SK-N-SH treated with all-trans-retinoic acid at 6 μM for 48 hours (cell line): Measurements from ENCODE around the gene PDCD11.

Experiments used
- ATAC-seq: fragments of 200-7000 bp; cut with Tn5 transposase; 3 replicates; pipeline ENCODE4 v1.9.1; 2020; ENCODE audit warnings: mild to moderate bottlenecking, moderate library complexity
- ARNTL ChIP-seq: fragments of 450-650 bp; formaldehyde crosslinking; IDR thresholded peaks from 2 replicates; pipeline ENCODE4 v1.5.0; 2020; ENCODE audit warnings: low read depth, mild to moderate bottlenecking, moderate library complexity, borderline replicate concordance
- BACH2 ChIP-seq: fragments of 250-450 bp; sonication (Bioruptor Pico); IDR thresholded peaks from 2 replicates; pipeline ENCODE4 v1.9.0; 2021; ENCODE audit warnings: mild to moderate bottlenecking, borderline replicate concordance
- CREB5 ChIP-seq: fragments of 250-450 bp; sonication (Bioruptor Pico); IDR thresholded peaks from 2 replicates; pipeline ENCODE4 v1.5.1; 2020; ENCODE audit warnings: low read depth, mild to moderate bottlenecking, moderate library complexity
- ESRRG ChIP-seq: fragments of 250-450 bp; sonication (Bioruptor Pico); IDR thresholded peaks from 2 replicates; pipeline ENCODE4 v1.6.1; 2021; ENCODE audit warnings: mild to moderate bottlenecking
- GLIS3 ChIP-seq: fragments of 250-450 bp; sonication (Bioruptor Pico); IDR thresholded peaks from 2 replicates; pipeline ENCODE4 v1.5.0; 2020; ENCODE audit warnings: mild to moderate bottlenecking, moderate library complexity
- ISL1 ChIP-seq: fragments of 250-450 bp; sonication (Bioruptor Pico); IDR thresholded peaks from 2 replicates; pipeline ENCODE4 v2.1.2; 2022; ENCODE audit warnings: mild to moderate bottlenecking, moderate library complexity
- OSR1 ChIP-seq: fragments of 250-450 bp; sonication (Bioruptor Pico); IDR thresholded peaks from 2 replicates; pipeline ENCODE4 v1.8.0; 2022; ENCODE audit warnings: moderate library complexity, mild to moderate bottlenecking, inconsistent platforms
- PATZ1 ChIP-seq: fragments of 250-450 bp; sonication (Bioruptor Pico); IDR thresholded peaks from 2 replicates; pipeline ENCODE4 v1.8.0; 2020; ENCODE audit warnings: mild to moderate bottlenecking, moderate library complexity, borderline replicate concordance
- POU6F1 ChIP-seq: fragments of 250-450 bp; sonication (Bioruptor Pico); IDR thresholded peaks from 2 replicates; pipeline ENCODE4 v1.8.0; 2021; ENCODE audit warnings: low read depth, mild to moderate bottlenecking, moderate library complexity, borderline replicate concordance
- PPARA ChIP-seq: fragments of 250-450 bp; sonication (Bioruptor Pico); IDR thresholded peaks from 2 replicates; pipeline ENCODE4 v1.5.0; 2020; ENCODE audit warnings: mild to moderate bottlenecking, borderline replicate concordance
- RARB ChIP-seq: fragments of 250-450 bp; sonication (Bioruptor Pico); IDR thresholded peaks from 2 replicates; pipeline ENCODE4 v1.8.0; 2021; ENCODE audit warnings: mild to moderate bottlenecking, moderate library complexity
- SNAI2 ChIP-seq: fragments of 250-450 bp; sonication (Bioruptor Pico); IDR thresholded peaks from 2 replicates; pipeline ENCODE4 v1.5.0; 2020; ENCODE audit warnings: mild to moderate bottlenecking, moderate library complexity
- TCF4 ChIP-seq: fragments of 250-450 bp; sonication (Bioruptor Pico); IDR thresholded peaks from 2 replicates; pipeline ENCODE4 v1.8.0; 2021; ENCODE audit warnings: mild to moderate bottlenecking, moderate library complexity, borderline replicate concordance
- TOX ChIP-seq: fragments of 250-450 bp; sonication (Bioruptor Pico); IDR thresholded peaks from 2 replicates; pipeline ENCODE4 v1.8.0; 2021; ENCODE audit warnings: mild to moderate bottlenecking, moderate library complexity, borderline replicate concordance
- TSHZ2 ChIP-seq: fragments of 250-450 bp; sonication (Bioruptor Pico); IDR thresholded peaks from 2 replicates; pipeline ENCODE4 v1.5.0; 2020; ENCODE audit warnings: mild to moderate bottlenecking, moderate library complexity
- ZC3H10 ChIP-seq: fragments of 250-450 bp; sonication (Bioruptor Pico); IDR thresholded peaks from 2 replicates; pipeline ENCODE4 v1.5.1; 2021; ENCODE audit warnings: mild to moderate bottlenecking, moderate library complexity
- ZFP3 ChIP-seq: fragments of 250-450 bp; sonication (Bioruptor Pico); IDR thresholded peaks from 2 replicates; pipeline ENCODE4 v1.5.0; 2020; ENCODE audit warnings: mild to moderate bottlenecking, moderate library complexity
- ZFP30 ChIP-seq: fragments of 450-650 bp; formaldehyde crosslinking; IDR thresholded peaks from 2 replicates; pipeline ENCODE4 v1.5.0; 2022; ENCODE audit warnings: mild to moderate bottlenecking, moderate library complexity
- ZNF565 ChIP-seq: fragments of 450-650 bp; formaldehyde crosslinking; conservative IDR thresholded peaks from 2 replicates; pipeline ENCODE4 v1.5.0; 2020; ENCODE audit warnings: low read depth, mild to moderate bottlenecking, moderate library complexity
- ZNF70 ChIP-seq: fragments of 450-650 bp; formaldehyde crosslinking; IDR thresholded peaks from 2 replicates; pipeline ENCODE4 v1.5.0; 2020; ENCODE audit warnings: mild to moderate bottlenecking, moderate library complexity
- ZNF8 ChIP-seq: fragments of 450-650 bp; formaldehyde crosslinking; IDR thresholded peaks from 2 replicates; pipeline ENCODE4 v1.5.0; 2020; ENCODE audit warnings: mild to moderate bottlenecking, moderate library complexity

The PDCD11 gene

GRCh38 chr10:103455235-103455634, 58.8 kb downstream of the PDCD11 start:
- TF ChIP-seq CREB5 (CRISPR knock-in tag): no peak
- no peak for TF ChIP-seq TOX (CRISPR knock-in tag)
- TF ChIP-seq TSHZ2 (CRISPR knock-in tag): no peak
- TF ChIP-seq OSR1 (CRISPR knock-in tag): no peak
- no peak for TF ChIP-seq ZNF565
- TF ChIP-seq POU6F1 (CRISPR knock-in tag): no peak
- TF ChIP-seq, all 23 proteins: peak for 0
- ATAC-seq: no peak

- TF ChIP-seq ZNF565 (no peak), PPARA (CRISPR knock-in tag) (no peak), TSHZ2 (CRISPR knock-in tag) (no peak), ESRRG (no peak), POU6F1 (CRISPR knock-in tag) (no peak), ZFP30 (CRISPR knock-in tag) (no peak), ARNTL (CRISPR knock-in tag) (no peak), OSR1 (CRISPR knock-in tag) (no peak), ISL1 (CRISPR knock-in tag) (no peak), SNAI2 (CRISPR knock-in tag) (no peak), ZFP3 (CRISPR knock-in tag) (no peak), ZNF8 (CRISPR knock-in tag) (no peak), BACH2 (no peak), ZNF70 (no peak), RARB (CRISPR knock-in tag) (no peak), TCF4 (CRISPR knock-in tag) (no peak), CREB5 (CRISPR knock-in tag) (no peak), GLIS3 (CRISPR knock-in tag) (no peak), ZC3H10 (CRISPR knock-in tag) (no peak), PATZ1 (CRISPR knock-in tag) (no peak)
- no peak for ATAC-seq
Measured at GRCh38 chr10:103456074-103456660, 59.7 kb downstream of the PDCD11 start.
